H9 (cell line): ENCODE data around the gene CSRP1. TPM values are rescaled to one million over a fixed set of nuclear protein-coding genes. Genes with fewer than 3 reads are reported as not detected.

Experiments
- DNase-seq: peaks from one replicate; pipeline ENCODE4 v3.0.0-alpha.2; 2017
- H2AFZ ChIP-seq: one replicate; pipeline ENCODE4 v1.6.1; 2013; ENCODE audit warnings: mild to moderate bottlenecking, low read length, control low read depth, moderate library complexity
- H2AK5ac ChIP-seq: 2 replicates; pipeline ENCODE4 v1.6.1; 2013; ENCODE audit warnings: low read length, control low read depth, mixed read lengths; ENCODE audit not compliant: insufficient read length
- H2BK120ac ChIP-seq: one replicate; pipeline ENCODE4 v1.6.1; 2013; ENCODE audit warnings: low read depth, mild to moderate bottlenecking, low read length, control low read depth, inconsistent platforms; ENCODE audit not compliant: poor library complexity, severe bottlenecking
- H2BK12ac ChIP-seq: 2 replicates; pipeline ENCODE4 v1.6.1; 2013; ENCODE audit warnings: low read length, control low read depth, mixed read lengths, low read depth; ENCODE audit not compliant: insufficient read length
- H2BK15ac ChIP-seq: 2 replicates; pipeline ENCODE4 v1.6.1; 2013; ENCODE audit warnings: low read depth, low read length, control low read depth
- H2BK20ac ChIP-seq: one replicate; pipeline ENCODE4 v1.6.1; 2013; ENCODE audit warnings: low read depth, mild to moderate bottlenecking, low read length, control low read depth, inconsistent platforms; ENCODE audit not compliant: poor library complexity, severe bottlenecking
- H2BK5ac ChIP-seq: 2 replicates; pipeline ENCODE4 v1.6.1; 2013; ENCODE audit warnings: low read length, control low read depth, mixed read lengths; ENCODE audit not compliant: insufficient read length
- H3K14ac ChIP-seq: 2 replicates; pipeline ENCODE4 v1.6.1; 2013; ENCODE audit warnings: low read length, control low read depth; ENCODE audit not compliant: insufficient read depth
- H3K18ac ChIP-seq: 2 replicates; pipeline ENCODE4 v1.6.1; 2013; ENCODE audit warnings: low read depth, mild to moderate bottlenecking, mixed read lengths, low read length, control low read depth; ENCODE audit not compliant: insufficient read length
- H3K23ac ChIP-seq: 2 replicates; pipeline ENCODE4 v1.6.1; 2013; ENCODE audit warnings: low read length, control low read depth, mixed read lengths, low read depth; ENCODE audit not compliant: insufficient read length
- H3K23me2 ChIP-seq: 2 replicates; pipeline ENCODE4 v1.6.1; 2013; ENCODE audit warnings: low read depth, mild to moderate bottlenecking, mixed read lengths, low read length, control low read depth; ENCODE audit not compliant: insufficient read length, poor library complexity, severe bottlenecking
- H3K27ac ChIP-seq: 2 replicates; pipeline ENCODE4 v1.5.1; 2013; ENCODE audit warnings: low read length, control low read depth, mixed read lengths, low read depth; ENCODE audit not compliant: insufficient read length
- H3K27me3 ChIP-seq: 2 replicates; pipeline ENCODE4 v1.6.1; 2013; ENCODE audit warnings: low read length, control low read depth, inconsistent platforms; ENCODE audit not compliant: insufficient read depth
- H3K4ac ChIP-seq: 2 replicates; pipeline ENCODE4 v1.6.1; 2013; ENCODE audit warnings: low read depth, mild to moderate bottlenecking, control low read depth, inconsistent platforms, low read length, moderate library complexity
- H3K4me1 ChIP-seq: 2 replicates; pipeline ENCODE4 v1.6.1; 2013; ENCODE audit warnings: low read length, control low read depth, inconsistent platforms; ENCODE audit not compliant: insufficient read depth
- H3K4me2 ChIP-seq: 2 replicates; pipeline ENCODE4 v1.6.1; 2013; ENCODE audit warnings: low read length, control low read depth, mixed read lengths; ENCODE audit not compliant: insufficient read length, insufficient read depth
- H3K56ac ChIP-seq: 2 replicates; pipeline ENCODE4 v1.6.1; 2013; ENCODE audit warnings: low read depth, mild to moderate bottlenecking, mixed read lengths, low read length, control low read depth; ENCODE audit not compliant: insufficient read length
- H3K79me1 ChIP-seq: 2 replicates; pipeline ENCODE4 v1.6.1; 2013; ENCODE audit warnings: low read depth, mild to moderate bottlenecking, moderate library complexity, low read length, control low read depth, inconsistent platforms; ENCODE audit not compliant: insufficient read depth, poor library complexity, severe bottlenecking
- H3K79me2 ChIP-seq: 2 replicates; pipeline ENCODE4 v1.6.1; 2013; ENCODE audit warnings: low read length, control low read depth, inconsistent platforms; ENCODE audit not compliant: insufficient read depth
- H3K9ac ChIP-seq: 2 replicates; pipeline ENCODE4 v1.6.1; 2013; ENCODE audit warnings: low read length, control low read depth, mixed read lengths; ENCODE audit not compliant: insufficient read length; ENCODE audit errors: extremely low read depth
- H3K9me3 ChIP-seq: one replicate; pipeline ENCODE4 v1.6.1; 2013; ENCODE audit warnings: low read depth, low read length, inconsistent platforms; ENCODE audit not compliant: control insufficient read depth
- H3T11ph ChIP-seq: one replicate; pipeline ENCODE4 v1.6.1; 2013; ENCODE audit warnings: mild to moderate bottlenecking, low read length, control low read depth, inconsistent platforms
- H4K20me1 ChIP-seq: one replicate; pipeline ENCODE4 v1.6.1; 2013; ENCODE audit not compliant: control insufficient read depth, insufficient read length, insufficient read depth
- H4K5ac ChIP-seq: 2 replicates; pipeline ENCODE4 v1.6.1; 2013; ENCODE audit warnings: low read depth, mild to moderate bottlenecking, mixed read lengths, low read length, control low read depth; ENCODE audit not compliant: insufficient read length
- H4K8ac ChIP-seq: replicated peaks from 2 replicates; pipeline ENCODE4 v1.6.1; 2013; ENCODE audit warnings: low read length, control low read depth, mixed read lengths, low read depth; ENCODE audit not compliant: insufficient read length
- H4K91ac ChIP-seq: 2 replicates; pipeline ENCODE4 v1.6.1; 2013; ENCODE audit warnings: low read depth, mild to moderate bottlenecking, moderate library complexity, mixed read lengths, low read length, control low read depth; ENCODE audit not compliant: insufficient read length
- H3K27ac Mint-ChIP-seq, 3 experiments: 2 replicates in 2 of 3; 3 replicates in 1 of 3; pipeline ENCODE4 v1.8.0; 2020 to 2021; ENCODE audit warnings: mixed read lengths in 3 of 3, mild to moderate bottlenecking in 1 of 3, moderate library complexity in 1 of 3
- H3K27me3 Mint-ChIP-seq: 2 replicates; pipeline ENCODE4 v1.8.0; 2021; ENCODE audit warnings: low read depth, mild to moderate bottlenecking, moderate library complexity, mixed read lengths
- H3K36me3 Mint-ChIP-seq, 3 experiments: 2 replicates in 2 of 3; 3 replicates in 1 of 3; pipeline ENCODE4 v1.8.0; 2020 to 2021; ENCODE audit warnings: low read depth in 3 of 3, mixed read lengths in 3 of 3; ENCODE audit not compliant: insufficient read depth in 1 of 3
- H3K4me1 Mint-ChIP-seq, 2 experiments: 2 replicates each; pipeline ENCODE4 v1.8.0; 2020; ENCODE audit warnings: mixed read lengths in 2 of 2
- H3K4me3 Mint-ChIP-seq, 2 experiments: 2 replicates in 1 of 2; 3 replicates in 1 of 2; pipeline ENCODE4 v1.8.0; 2020 to 2021; ENCODE audit warnings: mild to moderate bottlenecking in 2 of 2, mixed read lengths in 2 of 2, moderate library complexity in 1 of 2
- H3K9me3 Mint-ChIP-seq, 2 experiments: 2 replicates in 1 of 2; 3 replicates in 1 of 2; pipeline ENCODE4 v1.8.0; 2020; ENCODE audit warnings: mild to moderate bottlenecking in 2 of 2, mixed read lengths in 2 of 2, moderate library complexity in 1 of 2
- CTCF ChIP-seq: fragments of 200-600 bp; sonication (generic); conservative IDR thresholded peaks from 3 replicates; pipeline ENCODE4 v1.8.0; 2021; ENCODE audit warnings: antibody characterized with exemption, mild to moderate bottlenecking
- WGBS: extraction: QIAGEN DNeasy Blood & Tissue Kit; methylation state at CpG from one replicate; pipeline ENCODE4 v1.1.7; 2013; ENCODE audit warnings: missing lambda C conversion rate, low lambda C conversion rate, mixed read lengths; ENCODE audit not compliant: insufficient read length; ENCODE audit errors: extremely low coverage; 5-methylcytosine and 5-hydroxymethylcytosine counted together
- total RNA-seq: library from RNA; stranded (reverse); gene quantifications from 2 replicates; pipeline ENCODE4 v1.2.1, GENCODE V29; 2021

CSRP1 gene
- total RNA-seq, 1 experiment from 2014 or later, result 0.44 TPM

GRCh38 chr1:201434266-201434665 lies 72.7 kb downstream of the CSRP1 start:
- no peak overlapping the region for H2BK15ac ChIP-seq
- H3K56ac ChIP-seq, result no peak overlapping the region
- no peaks in the 10 kb centered on the region for H3K9me3 Mint-ChIP-seq
- H2AK5ac ChIP-seq, result no peak overlapping the region
- H3K27ac Mint-ChIP-seq, result no peak overlapping the region
- H2BK12ac ChIP-seq, result no peak overlapping the region
- peaks cover 12 to 16% of the 10 kb centered on the region in 2 experiments for H3K4me1 Mint-ChIP-seq
- no peaks in the 10 kb centered on the region for H3K36me3 Mint-ChIP-seq
- H3K27me3 ChIP-seq, result no peaks in the 10 kb centered on the region
- H4K91ac ChIP-seq, result no peak overlapping the region
- H2BK5ac ChIP-seq, result no peak overlapping the region
- H3K4me1 ChIP-seq, result no peaks in the 10 kb centered on the region; the same call in 1 of the 2 replicates
- no CpG with 5 or more reads among the region's 3 CpGs for WGBS
- H4K5ac ChIP-seq, result no peak overlapping the region
- H3K4me3 Mint-ChIP-seq, result no peak overlapping the region
- H3K18ac ChIP-seq, result no peak overlapping the region
- no peak overlapping the region for H3K4me2 ChIP-seq
- no peaks in the 10 kb centered on the region for H3K79me1 ChIP-seq
- no peak overlapping the region for H2BK20ac ChIP-seq
- no peaks in the 10 kb centered on the region for H3K23me2 ChIP-seq
- no peak for DNase-seq
- no peak overlapping the region for H3K27ac ChIP-seq
- H4K8ac ChIP-seq, result no peak overlapping the region
- no peak overlapping the region for H3K23ac ChIP-seq
- no peak for TF ChIP-seq CTCF
- no peak overlapping the region for H3K9ac ChIP-seq
- no peaks in the 10 kb centered on the region for H3K79me2 ChIP-seq
- no peak overlapping the region for H3K14ac ChIP-seq
- H2BK120ac ChIP-seq, result no peak overlapping the region
- no peaks in the 10 kb centered on the region for H4K20me1 ChIP-seq
- H3K4ac ChIP-seq, result no peak overlapping the region
- peaks cover 5% of the 10 kb centered on the region for H3K27me3 Mint-ChIP-seq
- H3K9me3 ChIP-seq, result no peaks in the 10 kb centered on the region
- no peak overlapping the region for H2AFZ ChIP-seq
- no peak overlapping the region for H3T11ph ChIP-seq
